GM18951 (cell line): ENCODE measurements around the gene MBP.

Source experiments
- POLR2A ChIP-seq: IDR thresholded peaks from 4 replicates; pipeline ENCODE4 v1.6.1; 2011; ENCODE audit warnings: mild to moderate bottlenecking; ENCODE audit not compliant: insufficient read length, insufficient read depth; ENCODE audit errors: extremely low read depth
- in situ Hi-C: fragments of 300-500 bp; cut with MboI; formaldehyde crosslinking; loops from one replicate; pipeline ENCODE4 v1.12.0; 2022; ENCODE audit warnings: low sequenced_read_pairs, mixed read lengths, inconsistent platforms; ENCODE audit not compliant: unreplicated experiment

Gene MBP

GRCh38 chr18:77065221-77065981 is 67.2 kb downstream of the MBP start:
- in situ Hi-C loops = no loop called here
- no peak for TF ChIP-seq POLR2A

GRCh38 chr18:77063260-77063659 is 69.3 kb downstream of the MBP start:
- in situ Hi-C loops = no loop called here
- no peak for TF ChIP-seq POLR2A

GRCh38 chr18:77062518-77063003 is 70.0 kb downstream of the MBP start:
- TF ChIP-seq POLR2A = no peak
- in situ Hi-C loops = no loop called here

- in situ Hi-C loops = no loop called here
Measured at GRCh38 chr18:77061946-77062517, 70.6 kb downstream of the MBP start.

GRCh38 chr18:77061281-77061945 is 71.2 kb downstream of the MBP start:
- no peak for TF ChIP-seq POLR2A
- in situ Hi-C loops = no loop called here

More at GRCh38 chr18:77061946-77062517, 70.6 kb downstream of the MBP start:
- no peak for TF ChIP-seq POLR2A

GRCh38 chr18:77060151-77060550 is 72.4 kb downstream of the MBP start:
- in situ Hi-C loops = no loop called here
- no peak for TF ChIP-seq POLR2A

- in situ Hi-C loops = no loop called here
- TF ChIP-seq POLR2A = no peak
Measured at GRCh38 chr18:77059294-77059916, 73.2 kb downstream of the MBP start.

- in situ Hi-C loops = no loop called here
- TF ChIP-seq POLR2A = no peak
Measured at GRCh38 chr18:77058290-77058835, 74.2 kb downstream of the MBP start.

GRCh38 chr18:77057006-77057395 is 75.6 kb downstream of the MBP start:
- no peak for TF ChIP-seq POLR2A
- in situ Hi-C loops = no loop called here

GRCh38 chr18:77056344-77057005 is 76.1 kb downstream of the MBP start:
- TF ChIP-seq POLR2A = peak; percentile 0
- in situ Hi-C loops = no loop called here

GRCh38 chr18:77055429-77056300 is 76.9 kb downstream of the MBP start:
- peak; percentile 12 for TF ChIP-seq POLR2A

More at GRCh38 chr18:77055429-77056300, 76.9 kb downstream of the MBP start:
- in situ Hi-C loops = no loop called here
